Large intestine (tissue), 3 donors: ENCODE measurements around the gene LIMS4. TPM values are rescaled to one million over a fixed set of nuclear protein-coding genes. Genes with fewer than 3 reads are reported as not detected.
"Not testable (repeated sequence)": the region's sequence is repeated elsewhere in the genome, so short reads cannot be mapped to it uniquely, and the experiment has no call there.

ENCODE experiments used
- DNase-seq, 2 donors: peaks; one replicate each; pipeline versions ENCODE4 v3.0.0 to v3.0.0-alpha.2; 2013
- H3K27ac ChIP-seq: one replicate; pipeline ENCODE4 v1.5.1; 2013; ENCODE audit warnings: low read length
- H3K27me3 ChIP-seq: 2 replicates; pipeline ENCODE4 v1.6.1; 2013; ENCODE audit warnings: low read length; ENCODE audit not compliant: control insufficient read depth, insufficient read depth
- H3K36me3 ChIP-seq: 2 replicates; pipeline ENCODE4 v1.6.1; 2013; ENCODE audit warnings: low read length; ENCODE audit not compliant: control insufficient read depth, insufficient read depth
- H3K4me1 ChIP-seq: one replicate; pipeline ENCODE4 v1.6.1; 2013; ENCODE audit warnings: low read length; ENCODE audit not compliant: control insufficient read depth, insufficient read depth
- H3K4me3 ChIP-seq: one replicate; pipeline ENCODE4 v1.5.1; 2013; ENCODE audit warnings: low read length
- H3K9me3 ChIP-seq: one replicate; pipeline ENCODE4 v1.6.1; 2013; ENCODE audit warnings: mild to moderate bottlenecking, low read depth, low read length, moderate library complexity; ENCODE audit not compliant: control insufficient read depth
- WGBS: methylation state at CpG from one replicate; pipeline ENCODE4 v1.1.5; 2013; ENCODE audit warnings: low lambda C conversion rate; ENCODE audit not compliant: insufficient coverage; 5-methylcytosine and 5-hydroxymethylcytosine counted together
- polyA plus RNA-seq: library from polyadenylated mRNA; unstranded; fragments of 120-200 nt; gene quantifications from one replicate; pipeline ENCODE4 v1.2.1, GENCODE V29; 2013

Gene LIMS4
- polyA plus RNA-seq, 1 donor, result 3.0 TPM

DNA sequence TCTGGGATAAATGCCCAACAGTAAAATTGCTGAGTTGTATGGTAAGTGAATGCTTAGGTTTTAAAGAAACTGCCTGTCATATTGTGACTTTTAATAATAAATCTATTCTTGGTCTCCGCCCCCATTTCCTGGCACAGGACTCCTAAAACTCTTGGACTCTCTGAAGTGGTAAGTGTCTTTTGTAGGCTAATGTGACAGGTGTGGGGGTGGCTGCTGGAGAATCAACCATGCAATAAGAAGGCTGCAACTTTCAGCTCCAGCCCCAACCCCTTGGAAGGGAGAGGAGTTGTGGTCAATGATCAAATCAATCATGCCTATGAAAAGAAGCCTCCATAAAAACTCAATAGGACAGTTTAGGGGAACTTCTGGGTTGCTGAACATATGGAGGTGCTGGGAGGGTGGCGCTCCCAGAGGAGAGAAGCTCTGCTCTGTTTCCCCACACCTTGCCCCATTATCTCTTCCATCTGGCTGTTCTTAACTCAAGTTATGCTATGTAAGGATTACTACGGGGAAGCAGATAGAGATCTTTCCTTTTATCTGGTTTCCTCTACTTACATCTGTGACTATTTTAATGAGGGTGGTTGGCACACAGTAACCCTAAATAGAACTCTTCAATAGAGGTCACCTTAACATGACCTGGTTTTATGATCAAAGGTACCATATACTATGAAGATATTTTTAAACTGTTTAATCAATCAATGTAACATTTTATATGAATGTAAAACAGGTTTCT lies 3.2 kb upstream of the LIMS4 start:
- H3K4me1 ChIP-seq, H3K27me3 ChIP-seq, H3K4me3 ChIP-seq, DNase-seq, H3K27ac ChIP-seq, H3K36me3 ChIP-seq, H3K9me3 ChIP-seq: not testable (repeated sequence)
- no CpG with 5 or more reads among the region's 3 CpGs for WGBS

DNA sequence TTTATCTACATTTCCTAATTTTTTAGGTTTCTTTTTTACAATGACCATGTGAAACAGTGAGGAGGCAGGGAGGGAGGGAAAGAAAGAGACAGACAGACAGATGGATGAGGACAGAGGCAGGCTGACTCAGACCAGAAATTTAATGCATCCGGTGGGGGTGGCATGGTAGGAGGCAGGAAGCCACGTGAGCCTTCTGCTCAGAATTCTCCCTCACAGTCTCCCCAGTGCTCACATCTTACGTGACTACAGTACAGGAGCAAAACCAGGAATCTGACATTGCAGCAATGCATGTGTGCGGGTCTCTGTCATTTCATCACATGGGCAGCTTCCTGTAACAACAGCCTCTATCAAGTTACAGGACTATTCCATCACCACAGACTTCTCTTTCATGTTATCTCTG lies 2.3 kb upstream of the LIMS4 start:
- not testable (repeated sequence) for DNase-seq, H3K36me3 ChIP-seq
- WGBS, result no CpG with 5 or more reads among the region's 4 CpGs

GRCh38 chr2:110473059-110473358 lies 393 bp upstream of the LIMS4 start:
- DNase-seq, result not testable (repeated sequence)
- no CpG with 5 or more reads among the region's 3 CpGs for WGBS

More for the DNA sequence above, 2.3 kb upstream of the LIMS4 start:
- not testable (repeated sequence) for H3K27me3 ChIP-seq, H3K9me3 ChIP-seq, H3K4me1 ChIP-seq, H3K4me3 ChIP-seq, H3K27ac ChIP-seq

GRCh38 chr2:110468921-110469320 lies 3.7 kb downstream of the LIMS4 start:
- not testable (repeated sequence) for H3K4me3 ChIP-seq, H3K9me3 ChIP-seq, H3K36me3 ChIP-seq, H3K27me3 ChIP-seq, DNase-seq, H3K4me1 ChIP-seq, H3K27ac ChIP-seq
- WGBS, result no CpG with 5 or more reads among the region's 7 CpGs

More at GRCh38 chr2:110473059-110473358, 393 bp upstream of the LIMS4 start:
- not testable (repeated sequence) for H3K27ac ChIP-seq, H3K4me1 ChIP-seq, H3K27me3 ChIP-seq, H3K36me3 ChIP-seq, H3K9me3 ChIP-seq, H3K4me3 ChIP-seq

GRCh38 chr2:110465312-110465711 lies 7.3 kb downstream of the LIMS4 start:
- not testable (repeated sequence) for H3K9me3 ChIP-seq, H3K27me3 ChIP-seq, H3K4me1 ChIP-seq, H3K27ac ChIP-seq, H3K4me3 ChIP-seq, H3K36me3 ChIP-seq, DNase-seq
- WGBS, result no CpG with 5 or more reads among the region's 8 CpGs

- H3K9me3 ChIP-seq, H3K36me3 ChIP-seq, DNase-seq, H3K4me3 ChIP-seq, H3K27me3 ChIP-seq, H3K4me1 ChIP-seq, H3K27ac ChIP-seq: not testable (repeated sequence)
- no CpG with 5 or more reads among the region's 2 CpGs for WGBS
These were observed 10.2 kb downstream of the LIMS4 start for GRCh38 chr2:110462458-110462857.

DNA sequence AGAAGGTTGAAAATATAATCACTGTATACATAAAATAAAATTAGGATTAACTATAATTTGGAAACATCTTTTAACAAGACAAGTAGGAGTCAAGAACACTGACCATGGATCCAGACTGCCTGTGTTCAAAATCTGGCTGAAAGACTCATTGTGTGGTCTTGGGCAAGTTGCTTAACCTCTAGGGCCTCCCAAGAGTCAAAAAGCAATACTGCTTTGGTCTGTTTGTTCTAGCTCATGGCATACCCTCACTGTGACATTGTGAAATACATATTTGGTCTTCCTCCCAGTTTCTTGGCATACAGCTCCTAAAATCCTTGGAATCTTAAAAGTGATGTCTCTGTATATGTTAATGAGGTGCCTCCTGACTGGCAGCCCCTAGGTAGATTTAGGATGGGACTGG lies 12.3 kb downstream of the LIMS4 start:
- H3K36me3 ChIP-seq, H3K27ac ChIP-seq, H3K4me1 ChIP-seq, H3K4me3 ChIP-seq, DNase-seq, H3K9me3 ChIP-seq, H3K27me3 ChIP-seq: not testable (repeated sequence)

GRCh38 chr2:110457214-110457590 lies 15.4 kb downstream of the LIMS4 start:
- not testable (repeated sequence) for H3K27ac ChIP-seq, H3K36me3 ChIP-seq, DNase-seq, H3K9me3 ChIP-seq, H3K27me3 ChIP-seq, H3K4me3 ChIP-seq, H3K4me1 ChIP-seq
- no CpG with 5 or more reads among the region's 2 CpGs for WGBS

DNA sequence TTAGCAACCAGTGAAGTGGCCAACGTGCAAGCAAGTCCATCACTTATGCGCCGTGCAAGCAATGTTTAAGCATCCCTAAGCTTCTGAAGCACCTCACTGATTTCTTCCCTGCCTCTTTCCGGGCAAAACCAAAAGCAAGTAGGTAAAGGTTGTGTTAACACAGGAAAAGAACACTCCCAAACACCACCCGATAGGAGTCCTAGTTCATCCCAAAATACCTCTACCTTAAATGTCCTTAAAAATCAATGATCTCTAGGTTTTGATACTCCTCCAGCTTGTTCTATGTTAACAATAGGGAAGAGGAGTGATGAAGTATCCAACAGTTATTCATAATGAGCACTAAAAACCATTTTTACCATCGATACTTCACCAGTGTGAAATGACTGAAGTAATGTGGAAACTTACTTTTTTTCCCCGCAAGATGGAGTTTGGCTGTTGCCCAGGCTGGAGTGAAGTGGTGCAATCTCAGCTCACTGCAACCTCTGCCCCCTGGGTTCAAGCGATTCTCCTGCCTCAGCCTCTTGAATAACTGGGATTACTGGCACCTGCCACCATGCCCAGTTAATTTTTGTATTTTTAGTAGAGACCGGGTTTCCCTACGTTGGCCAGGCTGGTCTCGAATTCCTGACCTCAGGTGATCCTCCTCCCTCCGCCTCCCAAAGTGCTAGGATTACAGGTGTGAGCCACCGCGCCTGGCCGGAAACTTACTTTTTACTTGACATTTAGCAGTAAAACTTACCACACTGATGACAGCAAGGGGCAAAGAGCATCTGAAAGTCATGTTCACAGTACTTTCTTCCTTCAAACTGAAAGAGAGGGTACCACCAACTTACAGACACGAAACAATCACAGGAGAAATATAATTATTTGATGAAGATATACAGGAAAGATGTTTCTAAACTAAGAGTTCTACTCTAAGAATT lies 16.1 kb downstream of the LIMS4 start:
- H3K9me3 ChIP-seq, H3K27me3 ChIP-seq, H3K27ac ChIP-seq, H3K4me1 ChIP-seq, DNase-seq, H3K4me3 ChIP-seq, H3K36me3 ChIP-seq: not testable (repeated sequence)
- WGBS, result no CpG with 5 or more reads among the region's 16 CpGs

DNA sequence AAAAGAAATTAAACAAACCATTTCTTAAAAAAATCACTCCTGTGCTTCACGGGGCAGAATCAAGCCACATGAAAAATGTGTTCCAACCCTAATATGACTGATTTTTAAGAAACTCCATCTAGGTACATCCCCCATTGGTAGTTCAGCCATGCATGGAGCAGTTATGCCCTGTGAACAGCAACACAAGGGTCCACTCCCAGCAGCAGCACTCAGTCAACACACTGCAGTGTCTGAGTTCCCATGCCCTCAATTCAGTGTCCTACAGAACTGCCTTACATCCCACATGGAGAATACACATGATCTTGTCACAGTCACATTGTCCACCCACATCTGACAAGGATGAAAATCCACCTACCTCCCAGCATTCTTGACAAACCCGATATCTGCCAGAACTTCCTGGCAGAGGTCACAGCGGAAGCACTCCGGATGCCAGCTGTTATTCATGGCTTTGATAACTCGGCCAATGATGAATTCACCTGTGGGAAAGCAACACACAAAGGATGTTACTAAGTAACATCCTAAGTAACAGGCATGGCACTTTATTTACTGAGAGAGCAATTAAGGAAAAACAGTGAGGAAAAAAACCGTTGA lies 17.4 kb downstream of the LIMS4 start:
- H3K27me3 ChIP-seq, H3K4me1 ChIP-seq, H3K4me3 ChIP-seq, H3K9me3 ChIP-seq, DNase-seq, H3K27ac ChIP-seq, H3K36me3 ChIP-seq: not testable (repeated sequence)
- no CpG with 5 or more reads among the region's 6 CpGs for WGBS
